ENCODE data around the gene PAK3.

Gene PAK3

DNA sequence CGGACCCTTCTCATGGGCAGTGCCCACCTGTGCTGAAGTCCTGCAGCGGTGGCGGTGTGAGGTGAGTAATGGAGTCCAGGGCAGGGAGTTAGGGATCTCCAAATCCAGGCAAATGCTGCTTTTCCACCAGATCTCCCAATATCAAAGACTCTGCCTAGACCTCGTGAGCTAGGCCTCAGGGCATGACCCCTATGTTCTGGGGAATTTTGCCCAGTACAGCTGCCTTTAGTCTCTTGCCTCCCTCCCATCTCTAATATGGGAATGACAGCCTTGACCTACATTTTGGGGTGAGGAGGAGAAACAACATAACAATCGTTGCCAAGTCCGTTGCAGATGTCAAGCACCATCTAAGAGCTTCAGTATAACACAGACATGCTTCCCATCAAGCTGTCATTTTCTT is 7.3 kb downstream of the PAK3 start:
- TF ChIP-seq, protein P1, sequence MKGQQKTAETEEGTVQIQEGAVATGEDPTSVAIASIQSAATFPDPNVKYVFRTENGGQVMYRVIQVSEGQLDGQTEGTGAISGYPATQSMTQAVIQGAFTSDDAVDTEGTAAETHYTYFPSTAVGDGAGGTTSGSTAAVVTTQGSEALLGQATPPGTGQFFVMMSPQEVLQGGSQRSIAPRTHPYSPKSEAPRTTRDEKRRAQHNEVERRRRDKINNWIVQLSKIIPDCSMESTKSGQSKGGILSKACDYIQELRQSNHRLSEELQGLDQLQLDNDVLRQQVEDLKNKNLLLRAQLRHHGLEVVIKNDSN (IDR thresholded peaks at IDR 0.05) = no peak
- TF ChIP-seq TCF12 (IDR thresholded peaks at IDR 0.05; ENCODE audit: low read depth) (no peak), YY1 (IDR thresholded peaks at IDR 0.05; ENCODE audit: low read depth) (no peak), EGR1 (IDR thresholded peaks at IDR 0.05) (no peak), CREB1 (IDR thresholded peaks at IDR 0.05; ENCODE audit: low read depth) (no peak), NFIC (IDR thresholded peaks at IDR 0.05) (no peak), RAD21 (IDR thresholded peaks at IDR 0.05; ENCODE audit: low read depth) (no peak), CEBPB (IDR thresholded peaks at IDR 0.05) (no peak), EP300 (IDR thresholded peaks at IDR 0.05; ENCODE audit: borderline replicate concordance) (no peak), TAF1 (IDR thresholded peaks at IDR 0.05; ENCODE audit: low read depth) (no peak)
- TF ChIP-seq, protein P2, sequence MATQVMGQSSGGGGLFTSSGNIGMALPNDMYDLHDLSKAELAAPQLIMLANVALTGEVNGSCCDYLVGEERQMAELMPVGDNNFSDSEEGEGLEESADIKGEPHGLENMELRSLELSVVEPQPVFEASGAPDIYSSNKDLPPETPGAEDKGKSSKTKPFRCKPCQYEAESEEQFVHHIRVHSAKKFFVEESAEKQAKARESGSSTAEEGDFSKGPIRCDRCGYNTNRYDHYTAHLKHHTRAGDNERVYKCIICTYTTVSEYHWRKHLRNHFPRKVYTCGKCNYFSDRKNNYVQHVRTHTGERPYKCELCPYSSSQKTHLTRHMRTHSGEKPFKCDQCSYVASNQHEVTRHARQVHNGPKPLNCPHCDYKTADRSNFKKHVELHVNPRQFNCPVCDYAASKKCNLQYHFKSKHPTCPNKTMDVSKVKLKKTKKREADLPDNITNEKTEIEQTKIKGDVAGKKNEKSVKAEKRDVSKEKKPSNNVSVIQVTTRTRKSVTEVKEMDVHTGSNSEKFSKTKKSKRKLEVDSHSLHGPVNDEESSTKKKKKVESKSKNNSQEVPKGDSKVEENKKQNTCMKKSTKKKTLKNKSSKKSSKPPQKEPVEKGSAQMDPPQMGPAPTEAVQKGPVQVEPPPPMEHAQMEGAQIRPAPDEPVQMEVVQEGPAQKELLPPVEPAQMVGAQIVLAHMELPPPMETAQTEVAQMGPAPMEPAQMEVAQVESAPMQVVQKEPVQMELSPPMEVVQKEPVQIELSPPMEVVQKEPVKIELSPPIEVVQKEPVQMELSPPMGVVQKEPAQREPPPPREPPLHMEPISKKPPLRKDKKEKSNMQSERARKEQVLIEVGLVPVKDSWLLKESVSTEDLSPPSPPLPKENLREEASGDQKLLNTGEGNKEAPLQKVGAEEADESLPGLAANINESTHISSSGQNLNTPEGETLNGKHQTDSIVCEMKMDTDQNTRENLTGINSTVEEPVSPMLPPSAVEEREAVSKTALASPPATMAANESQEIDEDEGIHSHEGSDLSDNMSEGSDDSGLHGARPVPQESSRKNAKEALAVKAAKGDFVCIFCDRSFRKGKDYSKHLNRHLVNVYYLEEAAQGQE (IDR thresholded peaks at IDR 0.05; ENCODE audit: low read depth) = no peak

DNA sequence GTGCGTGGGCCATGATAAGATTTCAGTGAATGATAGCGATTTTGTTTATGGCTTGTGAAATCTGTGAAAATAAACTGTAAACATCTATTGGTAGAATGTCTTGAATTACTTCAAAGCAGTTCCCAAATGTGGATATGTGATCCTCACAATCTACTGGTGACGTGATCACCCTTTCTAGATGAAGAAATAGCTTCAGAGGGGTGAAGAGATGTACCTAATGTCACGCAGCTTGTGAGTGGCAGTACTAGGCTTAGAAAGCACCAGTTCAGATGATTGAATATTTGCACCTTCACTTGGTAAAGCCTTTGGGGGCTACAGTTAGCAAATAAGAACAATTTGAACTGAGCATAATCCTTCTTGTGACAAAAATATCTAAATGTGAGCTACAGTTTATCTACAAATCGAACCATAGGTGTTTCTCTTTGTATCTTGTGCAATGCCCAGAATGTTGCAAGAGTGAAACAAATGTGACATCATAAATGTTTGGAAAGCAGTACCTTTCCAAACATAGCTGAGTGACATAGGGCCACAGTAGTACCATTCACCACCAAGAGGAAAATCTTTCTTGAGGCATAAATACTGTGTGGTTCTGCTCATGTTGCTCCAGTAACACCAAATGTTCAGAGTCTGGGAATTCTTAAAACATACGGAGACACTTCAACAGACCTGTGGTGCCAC is 14.2 kb downstream of the PAK3 start:
- TF ChIP-seq RAD21 (IDR thresholded peaks at IDR 0.05; ENCODE audit: low read depth) (no peak), CEBPB (IDR thresholded peaks at IDR 0.05) (no peak)

DNA sequence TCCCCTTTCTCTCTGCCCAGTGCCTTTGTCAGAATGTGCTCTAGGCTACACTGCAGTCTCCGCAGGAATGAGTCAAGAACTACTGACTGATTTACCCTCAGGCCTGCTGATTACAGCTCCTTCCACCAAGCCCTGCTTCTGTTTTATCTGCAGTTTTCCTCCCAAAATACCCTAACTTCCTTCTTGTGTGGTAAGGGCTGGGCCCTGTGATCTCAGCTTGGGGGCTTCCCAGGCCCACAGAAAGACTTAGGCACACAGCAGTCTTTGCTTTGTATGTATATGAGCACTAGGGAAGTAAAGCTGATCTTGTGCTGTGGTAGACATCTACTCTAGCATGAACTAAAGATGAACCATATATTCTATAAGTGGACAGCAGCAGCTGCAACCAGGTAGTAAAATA is 18.8 kb downstream of the PAK3 start:
- TF ChIP-seq TCF12 (IDR thresholded peaks at IDR 0.05; ENCODE audit: low read depth) (no peak), CEBPB (IDR thresholded peaks at IDR 0.05) (no peak), NFIC (IDR thresholded peaks at IDR 0.05) (no peak), TEAD4 (IDR thresholded peaks at IDR 0.05) (no peak), EP300 (IDR thresholded peaks at IDR 0.05; ENCODE audit: borderline replicate concordance) (no peak), RAD21 (IDR thresholded peaks at IDR 0.05; ENCODE audit: low read depth) (no peak)
- TF ChIP-seq, protein P1 (IDR thresholded peaks at IDR 0.05) = no peak
- TF ChIP-seq, protein P2 (IDR thresholded peaks at IDR 0.05; ENCODE audit: low read depth) = no peak

DNA sequence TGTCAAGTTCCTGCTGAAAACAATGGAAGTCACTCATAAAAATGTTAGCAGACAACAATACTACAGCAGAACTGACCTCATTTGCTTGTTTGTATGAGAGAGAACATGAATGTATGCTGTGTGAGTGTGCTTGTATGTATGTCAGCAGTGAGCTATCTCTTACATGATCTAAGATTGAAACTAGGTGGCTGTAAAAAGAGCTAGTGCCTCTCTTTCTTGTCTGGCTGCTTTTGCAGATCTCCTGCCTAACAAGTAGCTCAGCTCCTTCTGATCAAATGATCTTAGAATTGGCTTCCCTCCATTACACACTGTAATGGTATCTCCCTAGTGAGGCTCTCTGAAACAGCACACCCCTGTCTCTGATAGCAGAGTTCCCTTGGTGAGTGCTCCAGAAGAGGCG is 20.7 kb downstream of the PAK3 start:
- TF ChIP-seq NFIC (IDR thresholded peaks at IDR 0.05) = no peak
- no peak for TF ChIP-seq TEAD4 (IDR thresholded peaks at IDR 0.05)
- no peak for TF ChIP-seq RAD21 (IDR thresholded peaks at IDR 0.05; ENCODE audit: low read depth)
- no peak for TF ChIP-seq EGR1 (IDR thresholded peaks at IDR 0.05)
- TF ChIP-seq, protein P1 (IDR thresholded peaks at IDR 0.05) = no peak
- no peak for TF ChIP-seq CEBPB (IDR thresholded peaks at IDR 0.05)
- TF ChIP-seq YY1 (IDR thresholded peaks at IDR 0.05; ENCODE audit: low read depth) = no peak
- TF ChIP-seq, protein P2 (IDR thresholded peaks at IDR 0.05; ENCODE audit: low read depth) = no peak
- TF ChIP-seq, protein P3, sequence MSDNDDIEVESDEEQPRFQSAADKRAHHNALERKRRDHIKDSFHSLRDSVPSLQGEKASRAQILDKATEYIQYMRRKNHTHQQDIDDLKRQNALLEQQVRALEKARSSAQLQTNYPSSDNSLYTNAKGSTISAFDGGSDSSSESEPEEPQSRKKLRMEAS (IDR thresholded peaks at IDR 0.05) = no peak
- no peak for TF ChIP-seq ZBTB7A (IDR thresholded peaks at IDR 0.05; ENCODE audit: low read depth)
- no peak for TF ChIP-seq FOXM1 (IDR thresholded peaks at IDR 0.05; ENCODE audit: borderline replicate concordance, low read depth)
- TF ChIP-seq EP300 (IDR thresholded peaks at IDR 0.05; ENCODE audit: borderline replicate concordance) = no peak
- no peak for TF ChIP-seq TCF12 (IDR thresholded peaks at IDR 0.05; ENCODE audit: low read depth)
- TF ChIP-seq CREB1 (IDR thresholded peaks at IDR 0.05; ENCODE audit: low read depth) = no peak
- TF ChIP-seq TAF1 (IDR thresholded peaks at IDR 0.05; ENCODE audit: low read depth) = no peak
